Fibroblast of lung (primary cell): Measurements from ENCODE around the gene TNKS1BP1. TPM values are rescaled to one million over a fixed set of nuclear protein-coding genes. Genes with fewer than 3 reads are reported as not detected.

Experiments used
- DNase-seq, 2 donors: peaks; one replicate each; pipeline versions ENCODE4 v3.0.0 to v3.0.0-alpha.2; 2010; ENCODE audit warnings: low read depth in 2 of 2
- H2AFZ ChIP-seq: 2 replicates; pipeline ENCODE4 v1.5.1; 2012; ENCODE audit warnings: low read length, control low read depth, inconsistent platforms
- H3K27ac ChIP-seq: 2 replicates; pipeline ENCODE4 v1.5.1; 2011; ENCODE audit warnings: low read length, control low read depth; ENCODE audit not compliant: insufficient read depth
- H3K27me3 ChIP-seq: 2 replicates; pipeline ENCODE4 v1.5.1; 2011; ENCODE audit warnings: mild to moderate bottlenecking, low read length; ENCODE audit not compliant: control insufficient read depth, insufficient read depth
- H3K36me3 ChIP-seq: 2 replicates; pipeline ENCODE4 v1.5.1; 2011; ENCODE audit warnings: low read length; ENCODE audit not compliant: control insufficient read depth, insufficient read depth
- H3K4me1 ChIP-seq: 2 replicates; pipeline ENCODE4 v1.5.1; 2011; ENCODE audit warnings: low read length; ENCODE audit not compliant: control insufficient read depth, insufficient read depth; ENCODE audit errors: extremely low read depth
- H3K4me2 ChIP-seq: 2 replicates; pipeline ENCODE4 v1.5.1; 2011; ENCODE audit warnings: low read length, control low read depth; ENCODE audit not compliant: insufficient read depth; ENCODE audit errors: extremely low read depth
- H3K4me3 ChIP-seq, 4 experiments: fragments of 200-600 bp in 1 of 4; sonication (generic) in 1 of 4; replicated peaks in 1 of 4; 2 replicates each; pipeline ENCODE4 v1.5.1; 2011 to 2016; ENCODE audit warnings: low read length in 4 of 4, low read depth in 3 of 4, mild to moderate bottlenecking in 3 of 4, control low read depth in 2 of 4, inconsistent platforms in 1 of 4, mixed read lengths in 1 of 4; ENCODE audit not compliant: insufficient read depth in 1 of 4; ENCODE audit errors: control extremely low read depth in 1 of 4
- H3K79me2 ChIP-seq: 2 replicates; pipeline ENCODE4 v1.5.1; 2012; ENCODE audit warnings: mild to moderate bottlenecking, low read length, inconsistent platforms; ENCODE audit not compliant: control insufficient read depth, insufficient read depth
- H3K9ac ChIP-seq: 2 replicates; pipeline ENCODE4 v1.5.1; 2011; ENCODE audit warnings: mild to moderate bottlenecking, low read length, control low read depth; ENCODE audit not compliant: insufficient read depth
- H3K9me3 ChIP-seq: 2 replicates; pipeline ENCODE4 v1.5.1; 2012; ENCODE audit warnings: low read depth, low read length; ENCODE audit not compliant: control insufficient read depth, insufficient read depth
- H4K20me1 ChIP-seq: 2 replicates; pipeline ENCODE4 v1.5.1; 2011; ENCODE audit warnings: low read length; ENCODE audit not compliant: control insufficient read depth, insufficient read depth; ENCODE audit errors: extremely low read depth
- CTCF ChIP-seq, 2 donors: IDR thresholded peaks in 1 of 2; conservative IDR thresholded peaks in 1 of 2; 1 replicate in 1 of 2; 2 replicates in 1 of 2; pipeline ENCODE4 v1.5.1; 2011 to 2012; ENCODE audit warnings: low read length in 2 of 2, control low read depth in 1 of 2, inconsistent platforms in 1 of 2, low read depth in 1 of 2, mild to moderate bottlenecking in 1 of 2
- EZH2 ChIP-seq: IDR thresholded peaks from 2 replicates; pipeline ENCODE4 v1.5.1; 2012; ENCODE audit warnings: low read length, control low read depth, mild to moderate bottlenecking; ENCODE audit errors: missing control alignments
- polyA plus RNA-seq, 2 donors: library from polyadenylated mRNA; depleted of rRNA in 1 of 2; stranded (reverse) in 1 of 2; unstranded in 1 of 2; fragments of >200 nt; gene quantifications; 2 replicates each; pipeline ENCODE4 v1.2.1, GENCODE V29; 2011 to 2012; ENCODE audit warnings: missing spikeins in 1 of 2
- total RNA-seq: library from RNA; depleted of rRNA; stranded (reverse); fragments of >200 nt; gene quantifications from 2 replicates; pipeline ENCODE4 v1.2.1, GENCODE V29; 2014

The TNKS1BP1 gene
- total and polyA plus RNA-seq, 2 donors (not counting 1 experiment from before 2014, with no cell fraction given) = 70.2 to 111 TPM

GRCh38 chr11:57358991-57359390, 34.2 kb upstream of the TNKS1BP1 start:
- H3K4me2 ChIP-seq = no peak overlapping the region
- H3K9me3 ChIP-seq = no peaks in the 10 kb centered on the region
- H3K4me3 ChIP-seq = no peak overlapping the region
- H3K27me3 ChIP-seq = peaks cover 7% of the 10 kb centered on the region
- no peaks in the 10 kb centered on the region for H3K36me3 ChIP-seq
- H3K79me2 ChIP-seq = no peaks in the 10 kb centered on the region
- DNase-seq = no peak
- no peaks in the 10 kb centered on the region for H3K4me1 ChIP-seq
- H4K20me1 ChIP-seq = no peaks in the 10 kb centered on the region
- no peak overlapping the region for H3K9ac ChIP-seq
- no peak for TF ChIP-seq EZH2
- TF ChIP-seq CTCF (conservative IDR thresholded peaks at IDR 0.05 in 1 of 2, IDR thresholded peaks at IDR 0.05 in 1 of 2; ENCODE audit: low read depth in 1 of 2, low read length in 2 of 2) = no peak
- H2AFZ ChIP-seq = no peak overlapping the region
- H3K27ac ChIP-seq = no peak overlapping the region

GRCh38 chr11:57358543-57358961, 33.8 kb upstream of the TNKS1BP1 start:
- H3K4me1 ChIP-seq = no peaks in the 10 kb centered on the region
- TF ChIP-seq CTCF (conservative IDR thresholded peaks at IDR 0.05 in 1 of 2, IDR thresholded peaks at IDR 0.05 in 1 of 2; ENCODE audit: low read depth in 1 of 2, low read length in 2 of 2) = no peak
- no peak for TF ChIP-seq EZH2
- H3K9ac ChIP-seq = no peak overlapping the region
- no peak overlapping the region for H2AFZ ChIP-seq
- no peak overlapping the region for H3K4me2 ChIP-seq
- no peak overlapping the region for H3K27ac ChIP-seq
- H3K36me3 ChIP-seq = no peaks in the 10 kb centered on the region
- no peaks in the 10 kb centered on the region for H3K9me3 ChIP-seq
- peaks cover 7% of the 10 kb centered on the region for H3K27me3 ChIP-seq
- DNase-seq = peak in 1 of 2 donors; percentile 51
- H3K79me2 ChIP-seq = no peaks in the 10 kb centered on the region
- H3K4me3 ChIP-seq = no peak overlapping the region
- no peaks in the 10 kb centered on the region for H4K20me1 ChIP-seq

GRCh38 chr11:57357856-57358255, 33.1 kb upstream of the TNKS1BP1 start:
- peaks cover 3% of the 10 kb centered on the region for H3K27me3 ChIP-seq
- DNase-seq = peak in 1 of 2 donors; percentile 23

More at GRCh38 chr11:57357856-57358255, 33.1 kb upstream of the TNKS1BP1 start:
- TF ChIP-seq EZH2 (no peak), CTCF (conservative IDR thresholded peaks at IDR 0.05 in 1 of 2, IDR thresholded peaks at IDR 0.05 in 1 of 2; ENCODE audit: low read depth in 1 of 2, low read length in 2 of 2) (no peak)
- Histone ChIP-seq H3K36me3 (no peaks in the 10 kb centered on the region), H3K9ac (no peak overlapping the region), H3K4me3 (no peak overlapping the region), H4K20me1 (no peaks in the 10 kb centered on the region), H3K27ac (no peak overlapping the region), H3K79me2 (no peaks in the 10 kb centered on the region), H3K4me1 (no peaks in the 10 kb centered on the region), H2AFZ (no peak overlapping the region), H3K9me3 (no peaks in the 10 kb centered on the region), H3K4me2 (no peak overlapping the region)
